Epithelial cell of esophagus (primary cell): ENCODE results near the gene RAD51B.
A peak's percentile ranks its signal among the peaks of the same experiment; 100 is the strongest.

Source experiments
- DNase-seq: peaks from one replicate; pipeline ENCODE4 v3.0.0; 2010; ENCODE audit warnings: low read depth
- H3K4me3 ChIP-seq: 2 replicates; pipeline ENCODE4 v1.5.1; 2011; ENCODE audit warnings: mild to moderate bottlenecking, low read length, control low read depth
- CTCF ChIP-seq: IDR thresholded peaks from 2 replicates; pipeline ENCODE4 v1.5.1; 2011; ENCODE audit warnings: low read depth, mild to moderate bottlenecking, low read length, control low read depth, inconsistent platforms; ENCODE audit not compliant: insufficient read depth; ENCODE audit errors: missing control alignments

Gene RAD51B

DNA sequence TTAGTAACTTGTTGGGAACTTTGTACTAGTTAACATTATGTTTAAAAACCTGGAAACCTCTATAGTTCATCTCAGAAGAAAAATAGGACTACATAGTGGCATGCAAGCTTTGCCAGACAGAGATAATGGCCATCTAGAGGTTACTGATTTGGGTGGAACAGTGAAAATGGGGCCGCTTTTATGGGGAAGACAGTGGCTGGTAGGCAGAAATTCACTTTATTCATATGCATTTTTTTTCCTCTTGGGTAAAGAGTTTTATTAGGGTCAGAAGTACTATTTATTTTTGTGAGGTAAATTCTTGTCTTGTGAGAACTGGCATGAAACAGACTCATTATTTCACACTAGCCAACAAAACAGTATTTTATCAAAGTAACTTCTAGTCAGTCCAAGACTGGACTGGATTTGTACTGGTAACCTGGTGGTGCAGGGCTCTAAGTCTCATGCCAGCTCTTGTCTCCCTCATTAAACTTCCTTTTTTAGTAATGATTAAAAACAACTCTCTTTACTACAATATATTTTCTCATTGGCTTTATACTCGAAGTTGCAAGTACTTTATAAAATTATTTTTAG, 345.8 kb downstream of the RAD51B start:
- DNase-seq, result no peak
- TF ChIP-seq CTCF, result no peak
- H3K4me3 ChIP-seq, result no peak overlapping the region

- H3K4me3 ChIP-seq, result no peak overlapping the region
Measured at GRCh38 chr14:68166731-68167382, 347.3 kb downstream of the RAD51B start.

GRCh38 chr14:68167383-68168087, 348.0 kb downstream of the RAD51B start:
- no peak for TF ChIP-seq CTCF
- no peak overlapping the region for H3K4me3 ChIP-seq
- DNase-seq, result no peak

More at GRCh38 chr14:68166731-68167382, 347.3 kb downstream of the RAD51B start:
- no peak for TF ChIP-seq CTCF
- DNase-seq, result no peak

GRCh38 chr14:68168460-68169109, 349.0 kb downstream of the RAD51B start:
- DNase-seq, result no peak
- TF ChIP-seq CTCF, result no peak
- H3K4me3 ChIP-seq, result no peak overlapping the region

- DNase-seq, result no peak
- TF ChIP-seq CTCF, result no peak
- no peak overlapping the region for H3K4me3 ChIP-seq
Measured at GRCh38 chr14:68172216-68172615, 352.6 kb downstream of the RAD51B start.

- H3K4me3 ChIP-seq, result no peak overlapping the region
- TF ChIP-seq CTCF, result no peak
- DNase-seq, result peak; percentile 13
Measured at GRCh38 chr14:68172627-68173026, 353.0 kb downstream of the RAD51B start.
